GM12872 (cell line): ENCODE data around the gene TNFRSF9.

Experiments used
- TF ChIP-seq, protein P1 (sequence below): IDR thresholded peaks from 3 replicates; pipeline ENCODE4 v1.5.1; 2011; ENCODE audit warnings: low read depth, mild to moderate bottlenecking, low read length, moderate library complexity; ENCODE audit not compliant: insufficient read depth

Gene TNFRSF9

DNA sequence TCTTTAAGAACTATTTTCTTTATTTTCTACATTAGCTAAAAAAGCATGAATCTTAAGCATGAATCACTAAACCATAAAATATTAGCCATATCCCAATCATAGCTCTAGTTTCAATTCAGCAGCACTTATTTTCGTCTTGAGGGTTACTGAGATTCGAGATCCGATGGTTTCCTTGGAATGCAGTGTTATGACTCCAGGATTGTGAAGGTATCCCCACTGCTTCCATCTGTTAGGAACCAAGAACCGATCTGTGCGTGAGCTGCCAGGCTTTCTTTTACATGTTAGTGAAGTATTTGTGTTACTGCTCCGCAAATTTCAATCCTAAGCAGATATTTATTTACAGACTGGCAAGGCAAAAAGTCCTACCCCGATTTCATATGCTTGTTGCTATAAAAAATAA, 18.8 kb downstream of the TNFRSF9 start:
- TF ChIP-seq, protein P1, sequence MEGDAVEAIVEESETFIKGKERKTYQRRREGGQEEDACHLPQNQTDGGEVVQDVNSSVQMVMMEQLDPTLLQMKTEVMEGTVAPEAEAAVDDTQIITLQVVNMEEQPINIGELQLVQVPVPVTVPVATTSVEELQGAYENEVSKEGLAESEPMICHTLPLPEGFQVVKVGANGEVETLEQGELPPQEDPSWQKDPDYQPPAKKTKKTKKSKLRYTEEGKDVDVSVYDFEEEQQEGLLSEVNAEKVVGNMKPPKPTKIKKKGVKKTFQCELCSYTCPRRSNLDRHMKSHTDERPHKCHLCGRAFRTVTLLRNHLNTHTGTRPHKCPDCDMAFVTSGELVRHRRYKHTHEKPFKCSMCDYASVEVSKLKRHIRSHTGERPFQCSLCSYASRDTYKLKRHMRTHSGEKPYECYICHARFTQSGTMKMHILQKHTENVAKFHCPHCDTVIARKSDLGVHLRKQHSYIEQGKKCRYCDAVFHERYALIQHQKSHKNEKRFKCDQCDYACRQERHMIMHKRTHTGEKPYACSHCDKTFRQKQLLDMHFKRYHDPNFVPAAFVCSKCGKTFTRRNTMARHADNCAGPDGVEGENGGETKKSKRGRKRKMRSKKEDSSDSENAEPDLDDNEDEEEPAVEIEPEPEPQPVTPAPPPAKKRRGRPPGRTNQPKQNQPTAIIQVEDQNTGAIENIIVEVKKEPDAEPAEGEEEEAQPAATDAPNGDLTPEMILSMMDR: no peak

DNA sequence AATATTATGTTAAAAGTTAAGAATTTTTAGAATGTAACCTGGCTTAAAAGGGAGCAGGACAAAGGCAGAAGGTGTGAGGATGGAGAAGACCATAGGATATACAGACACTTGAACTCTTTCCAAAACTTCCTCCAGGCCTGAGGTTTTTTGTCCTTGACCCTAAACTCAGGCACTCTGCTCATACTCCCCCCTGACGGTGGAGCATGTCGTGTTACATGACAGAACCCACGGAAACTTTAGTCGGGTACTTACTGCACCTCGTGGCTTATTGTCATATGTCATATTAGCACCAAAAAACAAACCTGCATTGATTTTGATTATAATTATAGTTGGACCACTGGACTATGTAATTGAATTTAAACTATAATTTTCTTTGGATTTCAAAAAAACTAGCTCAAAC, 20.8 kb downstream of the TNFRSF9 start:
- TF ChIP-seq, protein P1: no peak

DNA sequence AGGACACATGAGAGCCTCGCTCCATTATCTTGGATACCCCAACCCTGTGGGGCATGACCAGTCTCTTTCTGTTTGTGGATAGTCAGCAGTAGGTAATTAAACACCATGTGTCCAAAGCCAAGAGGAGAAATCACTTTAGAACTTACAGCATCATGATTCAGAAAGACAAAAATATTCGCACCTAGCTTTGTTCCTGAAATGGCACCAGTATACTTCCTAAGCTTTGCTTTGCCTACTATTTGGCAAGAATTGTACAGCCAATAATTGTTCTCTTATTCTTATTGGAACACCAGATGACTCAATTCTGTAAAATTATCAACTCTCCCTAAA, 24.2 kb downstream of the TNFRSF9 start:
- TF ChIP-seq, protein P1: no peak

DNA sequence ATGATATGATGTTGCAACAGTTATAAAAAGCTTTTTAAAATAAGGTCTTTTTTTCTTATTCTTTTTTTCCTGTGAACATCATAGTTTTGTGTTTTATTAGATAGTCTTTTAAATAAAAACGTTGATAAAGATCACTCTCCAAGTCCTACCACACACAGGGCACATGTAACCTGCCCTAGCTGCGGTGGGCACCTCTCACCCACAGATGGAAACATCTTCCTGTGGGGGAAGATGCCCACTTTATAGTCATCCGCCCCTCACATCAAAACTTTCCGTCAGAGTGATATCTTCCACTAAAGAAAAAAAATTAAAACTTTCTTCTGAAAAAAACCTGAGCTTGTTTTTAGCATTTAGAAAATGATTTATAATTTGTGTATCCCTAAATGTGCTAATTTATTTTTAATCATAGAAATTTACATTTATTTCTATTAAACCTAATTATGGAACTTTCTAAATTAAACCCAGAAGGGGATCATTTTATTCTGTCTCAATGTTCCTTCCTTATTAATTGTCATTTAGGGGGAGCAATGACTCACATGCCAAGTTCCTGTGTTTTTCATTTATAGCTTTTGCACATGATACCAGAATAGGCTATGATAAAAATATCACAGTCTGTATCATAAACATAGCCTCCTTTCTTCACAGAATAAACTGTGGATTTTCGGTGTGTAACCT, 24.7 kb downstream of the TNFRSF9 start:
- TF ChIP-seq, protein P1: no peak

DNA sequence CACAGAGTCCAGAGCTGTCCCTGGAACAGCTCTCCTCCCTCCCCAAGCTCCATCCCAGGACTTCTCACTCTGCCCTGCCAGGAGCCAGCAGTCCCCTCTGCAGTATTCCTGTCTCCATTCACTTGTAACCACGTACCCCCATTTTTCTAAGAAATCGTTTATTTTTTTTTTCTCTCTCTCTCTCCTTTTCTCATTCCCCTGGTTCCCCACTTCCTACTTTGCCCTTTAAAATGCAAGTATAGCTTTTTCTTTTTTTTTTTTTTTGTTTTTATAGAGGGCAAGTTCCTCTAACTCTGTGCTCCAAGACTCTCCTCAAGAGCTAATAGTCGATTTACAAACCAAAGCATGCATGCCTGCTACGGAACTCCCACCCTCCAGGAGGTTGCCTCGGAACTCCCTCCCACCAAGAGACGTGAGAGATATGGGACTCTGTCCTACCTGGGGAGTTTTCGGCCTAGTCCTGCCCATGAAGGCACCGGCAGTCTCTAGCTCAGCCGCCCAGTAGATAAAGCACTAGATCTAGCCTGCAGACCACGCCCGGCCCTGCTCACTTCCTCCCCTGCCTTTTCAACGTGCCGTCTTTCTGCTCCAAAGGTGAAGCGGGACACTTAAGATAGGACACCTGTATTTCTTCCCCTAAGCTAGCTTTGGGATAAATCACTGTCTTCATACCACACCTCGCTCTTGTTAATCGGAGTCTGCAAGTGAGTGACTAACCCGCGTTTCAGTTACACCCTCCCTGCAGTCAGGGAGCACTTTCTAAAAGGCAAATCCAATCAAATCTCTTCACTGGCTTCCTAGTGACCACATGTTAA, 27.7 kb downstream of the TNFRSF9 start:
- TF ChIP-seq, protein P1: no peak

DNA sequence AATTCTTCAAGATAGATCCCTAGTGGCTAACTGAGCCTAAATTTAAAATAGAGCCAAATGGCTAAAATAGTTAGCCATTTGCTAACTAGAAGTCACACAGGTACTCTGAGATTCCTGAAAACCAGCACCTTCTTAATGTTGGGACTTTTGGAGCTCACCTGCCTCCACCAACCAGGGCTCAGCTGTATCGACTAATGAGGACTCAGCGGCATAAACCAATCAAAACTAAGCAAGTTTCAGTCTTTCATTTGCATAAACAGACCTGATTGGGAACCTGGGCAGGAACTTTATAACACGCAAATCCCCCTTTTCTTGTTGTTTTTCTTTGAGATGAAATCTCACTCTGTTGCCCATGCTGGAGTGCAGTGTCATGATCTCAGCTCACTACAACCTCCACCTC, 28.5 kb downstream of the TNFRSF9 start:
- TF ChIP-seq, protein P1: no peak

DNA sequence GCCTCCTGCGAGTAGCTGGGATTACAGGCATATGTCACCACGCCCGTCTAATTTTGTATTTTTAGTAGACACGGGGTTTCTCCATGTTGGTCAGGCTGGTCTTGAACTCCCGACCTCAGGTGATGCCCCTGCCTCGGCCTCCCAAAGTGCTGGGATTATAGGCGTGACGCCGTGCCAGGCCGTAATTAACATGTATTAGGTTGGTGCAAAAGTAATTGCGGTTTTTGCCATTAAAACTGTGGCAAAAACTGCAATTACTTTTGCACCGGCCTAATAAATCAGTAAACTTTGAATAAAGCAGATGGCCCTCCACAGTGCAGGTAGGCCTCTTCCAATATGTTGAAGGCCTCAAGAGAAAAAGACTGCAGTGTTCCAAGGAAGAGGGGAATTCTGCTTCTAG, 35.4 kb downstream of the TNFRSF9 start:
- TF ChIP-seq, protein P1: no peak
